CD4-positive, CD25-positive, alpha-beta regulatory T cell (primary cell): ENCODE measurements around the gene ASAP3. TPM values are rescaled to one million over a fixed set of nuclear protein-coding genes. Genes with fewer than 3 reads are reported as not detected.
"Not testable (repeated sequence)": the region's sequence is repeated elsewhere in the genome, so short reads cannot be mapped to it uniquely, and the experiment has no call there.

Experiments
- ATAC-seq, 2 donors: fragments of 150-1000 bp; cut with Tn5 transposase; one replicate each; pipeline ENCODE4 v1.10.0; 2021; ENCODE audit warnings: low read depth in 2 of 2, moderate number of reproducible peaks in 2 of 2, moderate library complexity in 1 of 2
- DNase-seq, 3 donors: peaks; one replicate each; pipeline versions ENCODE4 v3.0.0 to v3.0.0-alpha.2; 2012 to 2022; ENCODE audit warnings: mixed read lengths in 1 of 3
- H3K27ac ChIP-seq: one replicate; pipeline ENCODE4 v1.7.0; 2013; ENCODE audit warnings: mild to moderate bottlenecking, low read length; ENCODE audit not compliant: insufficient read depth, poor library complexity, severe bottlenecking
- H3K27me3 ChIP-seq: one replicate; pipeline ENCODE4 v1.7.0; 2013; ENCODE audit warnings: low read length; ENCODE audit not compliant: control insufficient read depth, insufficient read depth
- H3K36me3 ChIP-seq: one replicate; pipeline ENCODE4 v1.7.0; 2013; ENCODE audit warnings: mild to moderate bottlenecking, low read length, moderate library complexity; ENCODE audit not compliant: control insufficient read depth, insufficient read depth
- H3K4me1 ChIP-seq: 2 replicates; pipeline ENCODE4 v1.7.0; 2013; ENCODE audit warnings: mild to moderate bottlenecking, low read length; ENCODE audit not compliant: insufficient read depth, control insufficient read depth, poor library complexity, severe bottlenecking
- H3K4me3 ChIP-seq: one replicate; pipeline ENCODE4 v1.7.0; 2013; ENCODE audit warnings: low read depth, mild to moderate bottlenecking, low read length, moderate library complexity
- H3K9me3 ChIP-seq, 2 experiments: 1 replicate in 1 of 2; 2 replicates in 1 of 2; pipeline ENCODE4 v1.7.0; 2013; ENCODE audit warnings: low read length in 2 of 2, mild to moderate bottlenecking in 1 of 2, moderate library complexity in 1 of 2; ENCODE audit not compliant: control insufficient read depth in 2 of 2
- H3K27ac Mint-ChIP-seq, 3 donors: one replicate each; pipeline ENCODE4 v1.8.0; 2020 to 2022; ENCODE audit warnings: mild to moderate bottlenecking in 3 of 3, mixed read lengths in 3 of 3, moderate library complexity in 2 of 3
- H3K27me3 Mint-ChIP-seq: one replicate; pipeline ENCODE4 v1.8.0; 2022; ENCODE audit warnings: mild to moderate bottlenecking, mixed read lengths
- H3K36me3 Mint-ChIP-seq: one replicate; pipeline ENCODE4 v1.8.0; 2020; ENCODE audit warnings: mixed read lengths
- H3K4me1 Mint-ChIP-seq, 4 donors: one replicate each; pipeline ENCODE4 v1.8.0; 2020 to 2022; ENCODE audit warnings: mixed read lengths in 4 of 4, mild to moderate bottlenecking in 1 of 4
- H3K4me3 Mint-ChIP-seq, 4 donors: one replicate each; pipeline ENCODE4 v1.8.0; 2020 to 2022; ENCODE audit warnings: mild to moderate bottlenecking in 4 of 4, mixed read lengths in 4 of 4, moderate library complexity in 3 of 4
- H3K9me3 Mint-ChIP-seq, 7 donors: one replicate each; pipeline ENCODE4 v1.8.0; 2020 to 2022; ENCODE audit warnings: mixed read lengths in 7 of 7, mild to moderate bottlenecking in 3 of 7, moderate library complexity in 2 of 7
- polyA plus RNA-seq, 4 donors: library from polyadenylated mRNA; unstranded; fragments of 300-500 nt; fragmentation: Illumina TruSeq; gene quantifications; one replicate each; pipeline ENCODE4 v1.2.3, GENCODE V29; 2021
- total RNA-seq: library from RNA; stranded (reverse); gene quantifications from one replicate; pipeline ENCODE4 v1.2.3, GENCODE V29; 2022

Gene ASAP3
- total and polyA plus RNA-seq, 5 donors from 2014 or later = 0.23 to 2.3 (median 0.49) TPM; not detected in 1

- peaks cover 10% of the 10 kb centered on the region for H3K36me3 Mint-ChIP-seq
- H3K27me3 Mint-ChIP-seq = no peaks in the 10 kb centered on the region
- H3K27me3 ChIP-seq = no peaks in the 10 kb centered on the region
- no peak overlapping the region for H3K4me3 Mint-ChIP-seq
- H3K27ac Mint-ChIP-seq = peak overlapping the region in 1 of 3 donors; percentile 36
- no peaks in the 10 kb centered on the region for H3K4me1 ChIP-seq
- no peak for DNase-seq
- ATAC-seq = no peak
- no peaks in the 10 kb centered on the region for H3K4me1 Mint-ChIP-seq
- no peaks in the 10 kb centered on the region for H3K9me3 Mint-ChIP-seq
- no peak overlapping the region for H3K27ac ChIP-seq
- no peak overlapping the region for H3K4me3 ChIP-seq
- H3K9me3 ChIP-seq = no peaks in the 10 kb centered on the region
- H3K36me3 ChIP-seq = no peaks in the 10 kb centered on the region
Observed at GRCh38 chr1:23381233-23381885, 102.6 kb downstream of the ASAP3 start.

- peaks cover 10% of the 10 kb centered on the region for H3K36me3 Mint-ChIP-seq
- Histone ChIP-seq H3K27ac (no peak overlapping the region), H3K27me3 (no peaks in the 10 kb centered on the region), H3K4me1 (no peaks in the 10 kb centered on the region), H3K9me3 (no peaks in the 10 kb centered on the region), H3K4me3 (no peak overlapping the region), H3K36me3 (no peaks in the 10 kb centered on the region)
- H3K9me3 Mint-ChIP-seq = no peaks in the 10 kb centered on the region
- ATAC-seq (no peak), DNase-seq (no peak)
- no peak overlapping the region for H3K4me3 Mint-ChIP-seq
- H3K27me3 Mint-ChIP-seq = no peaks in the 10 kb centered on the region
- H3K4me1 Mint-ChIP-seq = no peaks in the 10 kb centered on the region
- peak overlapping the region in 2 of 3 donors; percentile 36 to 64 for H3K27ac Mint-ChIP-seq
Observed at GRCh38 chr1:23380719-23381118, 103.3 kb downstream of the ASAP3 start.

GRCh38 chr1:23380236-23380635 lies 103.7 kb downstream of the ASAP3 start:
- H3K4me1 ChIP-seq, H3K36me3 Mint-ChIP-seq, H3K9me3 Mint-ChIP-seq, ATAC-seq, H3K27me3 Mint-ChIP-seq, H3K27ac ChIP-seq, H3K9me3 ChIP-seq, H3K4me1 Mint-ChIP-seq, H3K36me3 ChIP-seq, H3K4me3 Mint-ChIP-seq, DNase-seq, H3K4me3 ChIP-seq, H3K27me3 ChIP-seq: not testable (repeated sequence)
- peak overlapping the region in 1 of 3 donors; percentile 69 for H3K27ac Mint-ChIP-seq

Other genes with a start within 250 kb of the ASAP3 start
- gene HNRNPR, start 139.9 kb downstream of the ASAP3 start, total RNA-seq = 126 TPM
- 100 to 1,000 TPM; 153 to 201 (median 187) TPM for gene HNRNPR, start 139.9 kb downstream of the ASAP3 start, polyA plus RNA-seq
- gene ZNF436, start 114.3 kb downstream of the ASAP3 start, total RNA-seq = 4.1 TPM
- 1 to 10 TPM; 2.1 to 5.2 (median 2.9) TPM for gene ZNF436, start 114.3 kb downstream of the ASAP3 start, polyA plus RNA-seq
- 8.5 TPM for gene TCEA3, start 59.4 kb downstream of the ASAP3 start, total RNA-seq
- 10 to 100 TPM in 2 of 4 donors, 1 to 10 TPM in 2; 7.7 to 23.2 (median 12.4) TPM for gene TCEA3, start 59.4 kb downstream of the ASAP3 start, polyA plus RNA-seq
- 13.8 TPM for gene E2F2, start 47.1 kb upstream of the ASAP3 start, total RNA-seq
- 1 to 10 TPM; 2.3 to 7.1 (median 3.7) TPM for gene E2F2, start 47.1 kb upstream of the ASAP3 start, polyA plus RNA-seq
- gene ID3, start 75.3 kb upstream of the ASAP3 start, total RNA-seq = 51.1 TPM
- 10 to 100 TPM; 35.9 to 56.9 (median 48.0) TPM for gene ID3, start 75.3 kb upstream of the ASAP3 start, polyA plus RNA-seq
- gene RPL11, start 207.6 kb upstream of the ASAP3 start, total RNA-seq = 1,395 TPM
- gene RPL11, start 207.6 kb upstream of the ASAP3 start, polyA plus RNA-seq = 1,000 to 10,000 TPM; 1,256 to 1,673 (median 1,465) TPM